ENCODE results near the gene IMPA2. TPM values are rescaled to one million over a fixed set of nuclear protein-coding genes. Genes with fewer than 3 reads are reported as not detected.

Gene IMPA2
- total and polyA plus RNA-seq, 10 of the 15 experiments (the other 5 are each of a cell fraction or from before 2014, with no cell fraction given): 0.24 to 21.0 (median 11.4) TPM

DNA sequence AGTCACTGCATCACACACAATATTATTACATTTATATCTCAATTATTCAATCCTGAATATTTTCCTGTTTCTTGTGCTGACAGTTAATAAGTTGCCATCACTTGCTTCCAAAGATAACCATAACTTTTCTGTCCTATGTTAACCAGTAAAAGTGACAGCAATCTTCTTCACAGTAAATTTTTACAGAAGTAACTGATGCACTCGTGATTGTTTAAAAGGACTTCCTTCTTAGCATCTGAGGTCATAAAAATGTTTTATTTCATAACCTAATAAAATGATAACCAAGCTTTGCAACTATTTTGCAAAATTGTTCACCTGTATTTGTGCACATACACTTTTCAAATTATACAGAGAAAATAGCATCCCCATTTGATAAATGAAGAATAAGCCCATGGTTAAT lies 91.7 kb downstream of the IMPA2 start:
- no TSS peak for BruUV-seq (replicated peaks)
- SMC1A ChIA-PET (ENCODE audit: uncharacterized antibody, unreplicated experiment): no interaction called here
- no peak for ATAC-seq
- FAIRE-seq: no peak
- WGBS (ENCODE audit: insufficient coverage, insufficient replicate concordance, low lambda C conversion rate, missing lambda C conversion rate): 0% methylated on average over 1 of the region's 1 CpG
- no peak for DNase-seq (ENCODE audit: low read depth, low spot score)
- H3K4me3 ChIP-seq: no peak overlapping the region
- no peak overlapping the region for H2AFZ ChIP-seq (ENCODE audit: control insufficient read depth, low read depth, low read length)
- RAD21 ChIA-PET (ENCODE audit: unreplicated experiment): no interaction called here
- no peak overlapping the region for H3K9ac ChIP-seq (ENCODE audit: control insufficient read depth, insufficient read depth, low read length)
- POLR2A ChIA-PET: no interaction called here
- TF ChIP-seq GATAD2B (conservative IDR thresholded peaks at IDR 0.05; ENCODE audit: low read depth) (no peak), ZNF384 (IDR thresholded peaks at IDR 0.05; ENCODE audit: borderline replicate concordance, low read depth, low read length) (no peak), ESRRA (IDR thresholded peaks at IDR 0.05; ENCODE audit: low read length) (no peak), MEF2A (IDR thresholded peaks at IDR 0.05; ENCODE audit: insufficient read depth, low read depth, low read length) (no peak), TCF7 (IDR thresholded peaks at IDR 0.05; ENCODE audit: borderline replicate concordance) (no peak), HDGF (IDR thresholded peaks at IDR 0.05) (no peak), ATF7 (IDR thresholded peaks at IDR 0.05; ENCODE audit: low read depth) (no peak), TARDBP (IDR thresholded peaks at IDR 0.05; ENCODE audit: borderline replicate concordance) (no peak), EGR1 (IDR thresholded peaks at IDR 0.05; ENCODE audit: borderline replicate concordance in 1 of 2, low read depth in 2 of 2, low read length in 2 of 2) (no peak)
- TF ChIP-seq, protein P1, sequence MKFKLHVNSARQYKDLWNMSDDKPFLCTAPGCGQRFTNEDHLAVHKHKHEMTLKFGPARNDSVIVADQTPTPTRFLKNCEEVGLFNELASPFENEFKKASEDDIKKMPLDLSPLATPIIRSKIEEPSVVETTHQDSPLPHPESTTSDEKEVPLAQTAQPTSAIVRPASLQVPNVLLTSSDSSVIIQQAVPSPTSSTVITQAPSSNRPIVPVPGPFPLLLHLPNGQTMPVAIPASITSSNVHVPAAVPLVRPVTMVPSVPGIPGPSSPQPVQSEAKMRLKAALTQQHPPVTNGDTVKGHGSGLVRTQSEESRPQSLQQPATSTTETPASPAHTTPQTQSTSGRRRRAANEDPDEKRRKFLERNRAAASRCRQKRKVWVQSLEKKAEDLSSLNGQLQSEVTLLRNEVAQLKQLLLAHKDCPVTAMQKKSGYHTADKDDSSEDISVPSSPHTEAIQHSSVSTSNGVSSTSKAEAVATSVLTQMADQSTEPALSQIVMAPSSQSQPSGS (IDR thresholded peaks at IDR 0.05; ENCODE audit: low read length): no peak
- TF ChIP-seq, protein P2, sequence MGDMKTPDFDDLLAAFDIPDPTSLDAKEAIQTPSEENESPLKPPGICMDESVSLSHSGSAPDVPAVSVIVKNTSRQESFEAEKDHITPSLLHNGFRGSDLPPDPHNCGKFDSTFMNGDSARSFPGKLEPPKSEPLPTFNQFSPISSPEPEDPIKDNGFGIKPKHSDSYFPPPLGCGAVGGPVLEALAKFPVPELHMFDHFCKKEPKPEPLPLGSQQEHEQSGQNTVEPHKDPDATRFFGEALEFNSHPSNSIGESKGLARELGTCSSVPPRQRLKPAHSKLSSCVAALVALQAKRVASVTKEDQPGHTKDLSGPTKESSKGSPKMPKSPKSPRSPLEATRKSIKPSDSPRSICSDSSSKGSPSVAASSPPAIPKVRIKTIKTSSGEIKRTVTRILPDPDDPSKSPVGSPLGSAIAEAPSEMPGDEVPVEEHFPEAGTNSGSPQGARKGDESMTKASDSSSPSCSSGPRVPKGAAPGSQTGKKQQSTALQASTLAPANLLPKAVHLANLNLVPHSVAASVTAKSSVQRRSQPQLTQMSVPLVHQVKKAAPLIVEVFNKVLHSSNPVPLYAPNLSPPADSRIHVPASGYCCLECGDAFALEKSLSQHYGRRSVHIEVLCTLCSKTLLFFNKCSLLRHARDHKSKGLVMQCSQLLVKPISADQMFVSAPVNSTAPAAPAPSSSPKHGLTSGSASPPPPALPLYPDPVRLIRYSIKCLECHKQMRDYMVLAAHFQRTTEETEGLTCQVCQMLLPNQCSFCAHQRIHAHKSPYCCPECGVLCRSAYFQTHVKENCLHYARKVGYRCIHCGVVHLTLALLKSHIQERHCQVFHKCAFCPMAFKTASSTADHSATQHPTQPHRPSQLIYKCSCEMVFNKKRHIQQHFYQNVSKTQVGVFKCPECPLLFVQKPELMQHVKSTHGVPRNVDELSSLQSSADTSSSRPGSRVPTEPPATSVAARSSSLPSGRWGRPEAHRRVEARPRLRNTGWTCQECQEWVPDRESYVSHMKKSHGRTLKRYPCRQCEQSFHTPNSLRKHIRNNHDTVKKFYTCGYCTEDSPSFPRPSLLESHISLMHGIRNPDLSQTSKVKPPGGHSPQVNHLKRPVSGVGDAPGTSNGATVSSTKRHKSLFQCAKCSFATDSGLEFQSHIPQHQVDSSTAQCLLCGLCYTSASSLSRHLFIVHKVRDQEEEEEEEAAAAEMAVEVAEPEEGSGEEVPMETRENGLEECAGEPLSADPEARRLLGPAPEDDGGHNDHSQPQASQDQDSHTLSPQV (IDR thresholded peaks at IDR 0.05): no peak
- no peaks in the 10 kb centered on the region for H3K9me3 ChIP-seq (replicated peaks; ENCODE audit: control insufficient read depth, insufficient read depth, low read length)
- H3K79me2 ChIP-seq (ENCODE audit: control insufficient read depth, insufficient read depth, low read length): no peaks in the 10 kb centered on the region
- no peaks in the 10 kb centered on the region; a peak in 1 of 4 replicates for H3K27me3 ChIP-seq (replicated peaks in 1 of 2; ENCODE audit: control insufficient read depth in 2 of 2, insufficient read depth in 2 of 2, low read length in 1 of 2)
- in situ Hi-C loops (cut with MboI): no loop called here
- no peak overlapping the region for H3K4me2 ChIP-seq (ENCODE audit: control insufficient read depth, insufficient read depth)
- CTCF ChIA-PET: no interaction called here
- H4K20me1 ChIP-seq (ENCODE audit: control insufficient read depth, insufficient read depth): no peaks in the 10 kb centered on the region
- H3K4me1 ChIP-seq (ENCODE audit: control insufficient read depth, insufficient read depth, low read length): no peaks in the 10 kb centered on the region
- intact Hi-C loops (cut with micrococcal nuclease; ENCODE audit: unreplicated experiment): no loop called here
- no peak overlapping the region for H3K27ac ChIP-seq (ENCODE audit: control insufficient read depth, insufficient read depth)
- no peaks in the 10 kb centered on the region for H3K36me3 ChIP-seq (ENCODE audit: control insufficient read depth in 2 of 2, insufficient read depth in 2 of 2, low read length in 1 of 2)

All from GM12878 (cell line).